HFF-Myc (cell line): Measurements from ENCODE around the gene TRIM47.

Source experiments
- DNase-seq: peaks from one replicate; pipeline ENCODE4 v3.0.0-alpha.2; 2011; ENCODE audit warnings: low read depth; ENCODE audit errors: extremely low read depth
- H3K4me3 ChIP-seq: replicated peaks from 2 replicates; pipeline ENCODE4 v1.5.1; 2011; ENCODE audit warnings: low read depth, mild to moderate bottlenecking, control low read depth, low read length
- TF ChIP-seq, protein P1 (sequence below): IDR thresholded peaks from 2 replicates; pipeline ENCODE4 v1.5.1; 2012; ENCODE audit warnings: mild to moderate bottlenecking, low read depth, low read length, control low read depth; ENCODE audit errors: missing control alignments

Gene TRIM47

DNA sequence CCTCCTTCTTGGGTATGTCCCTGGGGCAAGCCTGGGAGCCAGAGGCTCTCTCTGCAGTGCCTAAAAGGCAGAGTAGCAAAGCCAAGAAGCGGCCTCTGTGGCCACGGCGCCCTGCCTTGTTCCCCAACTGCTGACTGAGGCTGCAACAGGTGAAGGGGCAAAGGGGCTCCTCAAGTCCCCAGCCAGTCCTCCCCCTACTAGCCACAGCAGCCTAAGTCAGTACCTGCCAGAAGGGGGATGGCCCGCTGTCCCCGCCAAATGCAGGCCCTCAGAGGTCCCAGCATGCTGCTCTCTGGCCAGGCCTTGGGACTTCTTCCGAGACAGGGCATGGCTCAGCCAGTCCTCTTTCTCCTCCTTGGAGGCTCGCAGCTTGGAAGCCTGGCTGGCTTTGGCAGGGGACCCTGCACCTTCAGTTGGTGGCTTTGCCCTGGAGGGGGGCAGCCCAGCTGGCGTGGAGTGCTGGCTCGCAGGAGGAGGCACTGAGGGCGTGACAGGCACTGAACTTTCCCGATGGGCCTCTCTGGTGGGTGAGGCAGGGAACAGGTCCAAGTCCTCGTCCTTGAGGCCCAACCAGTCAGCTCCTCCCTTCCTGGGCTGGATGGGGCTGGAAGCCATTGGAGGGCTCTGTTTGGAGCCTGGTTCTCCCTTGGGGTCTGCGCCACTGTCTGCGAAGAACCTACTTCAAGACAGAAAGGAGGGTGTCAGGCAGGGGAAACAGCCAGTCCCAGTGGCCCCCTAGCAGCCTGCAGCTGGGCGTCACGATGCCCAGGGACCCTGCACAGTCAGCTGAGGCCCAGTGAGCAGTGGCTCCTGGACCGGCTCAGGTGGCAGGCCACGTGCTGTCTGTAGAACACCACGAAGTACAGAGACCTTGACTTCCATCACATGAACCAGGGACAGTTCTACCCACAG, 44.8 kb upstream of the TRIM47 start:
- TF ChIP-seq, protein P1, sequence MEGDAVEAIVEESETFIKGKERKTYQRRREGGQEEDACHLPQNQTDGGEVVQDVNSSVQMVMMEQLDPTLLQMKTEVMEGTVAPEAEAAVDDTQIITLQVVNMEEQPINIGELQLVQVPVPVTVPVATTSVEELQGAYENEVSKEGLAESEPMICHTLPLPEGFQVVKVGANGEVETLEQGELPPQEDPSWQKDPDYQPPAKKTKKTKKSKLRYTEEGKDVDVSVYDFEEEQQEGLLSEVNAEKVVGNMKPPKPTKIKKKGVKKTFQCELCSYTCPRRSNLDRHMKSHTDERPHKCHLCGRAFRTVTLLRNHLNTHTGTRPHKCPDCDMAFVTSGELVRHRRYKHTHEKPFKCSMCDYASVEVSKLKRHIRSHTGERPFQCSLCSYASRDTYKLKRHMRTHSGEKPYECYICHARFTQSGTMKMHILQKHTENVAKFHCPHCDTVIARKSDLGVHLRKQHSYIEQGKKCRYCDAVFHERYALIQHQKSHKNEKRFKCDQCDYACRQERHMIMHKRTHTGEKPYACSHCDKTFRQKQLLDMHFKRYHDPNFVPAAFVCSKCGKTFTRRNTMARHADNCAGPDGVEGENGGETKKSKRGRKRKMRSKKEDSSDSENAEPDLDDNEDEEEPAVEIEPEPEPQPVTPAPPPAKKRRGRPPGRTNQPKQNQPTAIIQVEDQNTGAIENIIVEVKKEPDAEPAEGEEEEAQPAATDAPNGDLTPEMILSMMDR: no peak
- no peak overlapping the region for H3K4me3 ChIP-seq
- DNase-seq: no peak

DNA sequence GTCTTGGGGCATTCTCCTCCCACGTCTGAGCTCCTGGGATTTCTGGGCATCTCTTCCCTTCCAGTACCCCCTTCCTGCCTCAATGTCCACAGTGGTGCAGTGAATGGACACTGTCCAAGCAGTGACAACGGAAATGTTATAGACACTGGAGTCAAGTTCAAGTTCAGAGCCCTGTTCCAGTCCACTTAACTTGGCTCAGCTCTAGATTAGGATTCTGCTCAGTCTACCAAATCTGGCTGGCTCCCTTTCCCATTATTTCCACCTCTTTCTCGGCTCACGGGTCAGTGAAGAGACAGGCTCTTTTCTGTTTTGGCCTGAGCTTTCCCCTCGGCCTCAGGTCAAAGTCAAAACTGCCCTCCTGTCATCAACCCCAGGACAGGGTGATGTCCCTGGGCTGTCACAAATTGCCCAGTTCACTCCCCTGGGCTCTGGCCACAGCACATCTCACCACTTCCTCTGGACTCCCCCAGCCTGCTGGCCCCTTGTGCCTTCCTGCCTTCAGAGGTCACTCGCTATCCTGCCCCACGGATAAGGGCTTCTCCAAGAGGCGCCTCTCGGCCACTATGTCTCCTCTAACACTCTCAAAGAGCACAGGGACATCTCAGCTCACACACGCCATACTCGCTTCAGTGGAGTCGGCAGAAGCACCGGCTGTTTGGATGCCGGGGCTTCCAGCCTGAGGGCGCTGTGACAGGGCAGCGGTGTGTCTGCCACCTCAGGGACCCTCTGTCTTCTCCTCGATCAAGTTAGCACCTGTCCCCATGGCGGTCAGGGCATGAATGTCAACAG, 44.0 kb upstream of the TRIM47 start:
- H3K4me3 ChIP-seq: no peak overlapping the region
- DNase-seq: no peak
- TF ChIP-seq, protein P1: no peak

DNA sequence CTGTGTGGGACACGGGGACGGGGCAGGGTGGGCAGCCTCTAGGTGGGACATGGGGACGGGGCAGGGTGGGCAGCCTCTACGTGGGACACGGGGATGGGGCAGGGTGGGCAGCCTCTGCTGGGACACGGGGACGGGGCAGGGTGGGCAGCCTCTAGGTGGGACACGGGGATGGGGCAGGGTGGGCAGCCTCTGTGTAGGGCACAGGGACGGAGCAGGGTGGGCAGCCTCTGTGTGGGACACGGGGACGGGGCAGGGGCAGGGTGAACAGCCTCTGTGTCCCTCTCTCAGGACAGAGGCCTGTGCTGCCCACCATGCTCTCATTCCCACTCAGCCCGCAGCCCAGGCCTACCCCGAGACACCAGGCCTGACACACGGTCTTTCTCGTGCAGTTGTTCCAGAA, 43.2 kb upstream of the TRIM47 start:
- DNase-seq: no peak
- TF ChIP-seq, protein P1: no peak

DNA sequence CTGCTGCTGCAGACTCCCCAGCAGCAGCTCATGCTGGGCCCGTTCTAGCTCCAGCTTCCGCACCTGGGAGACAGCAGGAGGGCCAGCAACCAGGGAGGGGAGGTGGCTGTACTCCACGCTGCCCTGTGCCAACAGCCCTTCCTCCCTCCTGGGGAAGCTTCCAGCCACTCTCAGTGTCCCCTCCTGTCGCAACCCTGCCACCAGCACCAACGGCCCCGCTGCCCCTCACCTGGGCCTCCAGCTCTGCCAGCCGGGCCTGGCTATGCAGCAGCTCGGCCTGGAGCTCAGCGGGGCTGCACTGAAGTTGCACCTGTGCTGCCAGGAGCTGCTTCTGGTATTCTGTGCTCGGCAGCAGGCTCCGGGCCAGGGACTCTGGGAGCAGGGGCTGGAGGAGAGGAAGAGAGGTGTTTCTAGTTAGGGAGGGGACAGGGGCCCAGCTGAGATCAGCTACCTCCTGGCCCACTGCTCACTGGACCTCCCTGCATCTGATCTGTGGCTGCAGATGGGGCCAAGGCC, 41.7 kb upstream of the TRIM47 start:
- no peak overlapping the region for H3K4me3 ChIP-seq
- no peak for DNase-seq
- TF ChIP-seq, protein P1: no peak

More for the DNA sequence above, 43.2 kb upstream of the TRIM47 start:
- no peak overlapping the region for H3K4me3 ChIP-seq

DNA sequence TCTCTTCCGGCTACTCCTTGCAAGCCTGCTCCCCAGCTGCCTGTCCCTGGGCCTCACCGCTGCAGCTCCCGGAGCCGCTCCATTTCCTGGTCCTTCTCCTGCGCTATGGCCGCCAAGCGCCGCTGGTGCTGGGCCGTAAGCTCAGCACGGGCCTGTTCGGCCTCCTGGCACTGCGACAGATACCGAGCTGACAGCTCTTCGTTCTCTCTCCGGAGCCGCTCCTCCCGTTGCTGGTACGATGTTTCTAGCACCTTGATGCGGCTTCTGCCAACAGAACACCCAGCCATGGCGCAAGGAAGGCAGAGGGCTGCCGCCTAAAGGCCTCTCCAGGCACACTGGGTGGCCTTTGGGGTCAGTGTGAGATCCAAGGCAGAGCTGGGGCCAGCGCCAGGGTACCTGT, 41.2 kb upstream of the TRIM47 start:
- TF ChIP-seq, protein P1: no peak
- H3K4me3 ChIP-seq: no peak overlapping the region
- no peak for DNase-seq

DNA sequence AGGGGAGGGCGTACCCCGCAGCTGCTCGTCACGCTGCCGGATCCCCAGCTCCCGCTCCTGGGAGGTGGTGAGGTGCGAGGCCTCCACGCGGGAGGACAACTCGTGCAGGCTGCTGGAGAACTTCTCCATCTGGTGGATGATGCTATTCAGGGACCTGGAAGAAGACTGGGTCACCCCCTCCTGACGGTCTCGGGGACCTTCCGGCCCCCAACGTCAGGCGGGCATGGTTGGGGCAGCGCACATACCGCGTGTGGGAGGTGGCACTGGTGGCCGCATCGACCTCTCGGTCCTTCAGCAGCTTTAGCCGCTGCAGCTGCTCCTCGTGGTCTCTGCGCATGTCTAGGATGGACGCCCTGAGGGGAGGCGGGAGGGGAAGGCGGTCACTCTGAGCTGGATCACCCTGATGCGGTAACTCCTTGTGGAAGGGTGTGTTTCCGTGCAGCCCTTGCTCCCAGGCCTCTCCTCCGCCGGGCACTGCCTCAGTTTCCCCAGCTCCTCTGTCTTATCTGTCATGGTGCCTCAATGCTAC, 39.6 kb upstream of the TRIM47 start:
- TF ChIP-seq, protein P1: no peak
- no peak for DNase-seq
- H3K4me3 ChIP-seq: no peak overlapping the region
